ENCODE measurements around the gene NRN1L. TPM values are rescaled to one million over a fixed set of nuclear protein-coding genes. Genes with fewer than 3 reads are reported as not detected.

The NRN1L gene
- total and polyA plus RNA-seq, 2 of the 4 experiments (the other 2 are of a cell fraction): 0.27 TPM; not detected in 1

GRCh38 chr16:67869653-67870052 lies 15.0 kb upstream of the NRN1L start:
- Histone ChIP-seq H3K36me3 (ENCODE audit: control insufficient read depth, insufficient read depth, low read length) (peaks cover 42% of the 10 kb centered on the region), H2AK9ac (replicated peaks; ENCODE audit: low read depth, low read length, poor library complexity) (no peak overlapping the region), H2BK20ac (ENCODE audit: low read depth, low read length) (no peak overlapping the region), H3K14ac (replicated peaks; ENCODE audit: low read depth, low read length) (no peak overlapping the region), H3K18ac (ENCODE audit: low read depth, low read length) (no peak overlapping the region), H3K9ac (ENCODE audit: low read depth, low read length) (no peak overlapping the region), H3K4me2 (ENCODE audit: low read depth, low read length) (no peak overlapping the region), H4K91ac (ENCODE audit: insufficient read depth, low read depth, low read length) (no peak overlapping the region), H4K5ac (ENCODE audit: low read depth, low read length) (no peak overlapping the region), H3K9me1 (ENCODE audit: insufficient read depth, low read length) (peaks cover 15% of the 10 kb centered on the region), H4K20me1 (ENCODE audit: insufficient read depth, low read length) (peaks cover 36% of the 10 kb centered on the region), H2BK5ac (ENCODE audit: low read depth, low read length, poor library complexity, severe bottlenecking) (no peak overlapping the region), H3K4ac (ENCODE audit: low read depth, low read length) (no peak overlapping the region), H3K27me3 (ENCODE audit: control insufficient read depth, insufficient read depth, low read length) (no peaks in the 10 kb centered on the region), H2BK15ac (ENCODE audit: low read depth, low read length) (no peak overlapping the region), H3K4me1 (ENCODE audit: control insufficient read depth, insufficient read depth, low read length) (peaks cover 10% of the 10 kb centered on the region), H2AFZ (replicated peaks; ENCODE audit: low read length, poor library complexity) (no peak overlapping the region), H3K79me1 (ENCODE audit: low read depth in 1 of 2, low read length in 2 of 2) (peaks cover 36 to 62% of the 10 kb centered on the region in 2 experiments), H3K9me3 (ENCODE audit: control insufficient read depth, insufficient read depth, low read length) (no peaks in the 10 kb centered on the region), H2BK120ac (ENCODE audit: low read depth, low read length) (no peak overlapping the region), H4K8ac (ENCODE audit: low read depth in 2 of 2, low read length in 2 of 2) (no peak overlapping the region), H2AK5ac (ENCODE audit: low read depth, low read length) (no peak overlapping the region), H3K23ac (ENCODE audit: low read depth, low read length) (no peak overlapping the region), H3K27ac (ENCODE audit: insufficient read depth, low read length) (no peak overlapping the region), H3K56ac (ENCODE audit: extremely low read depth, insufficient read depth, low read length) (no peak overlapping the region), H3K4me3 (ENCODE audit: insufficient read depth, low read depth, low read length) (no peak overlapping the region)
- in situ Hi-C loops (cut with MboI; ENCODE audit: low sequenced_read_pairs): no loop called here
- TF ChIP-seq RCOR1 (IDR thresholded peaks at IDR 0.05; ENCODE audit: insufficient replicate concordance, low read length) (no peak), MXI1 (IDR thresholded peaks at IDR 0.05; ENCODE audit: borderline replicate concordance, low read depth, low read length) (no peak), MAFK (IDR thresholded peaks at IDR 0.05; ENCODE audit: low read depth, low read length) (no peak), CHD1 (IDR thresholded peaks at IDR 0.05; ENCODE audit: low read depth, low read length) (no peak), MAZ (IDR thresholded peaks at IDR 0.05; ENCODE audit: borderline replicate concordance, low read depth, low read length) (no peak), BHLHE40 (IDR thresholded peaks at IDR 0.05; ENCODE audit: low read depth, low read length) (no peak), SMC3 (IDR thresholded peaks at IDR 0.05; ENCODE audit: low read depth, low read length) (no peak), POLR2A (IDR thresholded peaks at IDR 0.05; ENCODE audit: low read depth, low read length) (no peak), RFX5 (IDR thresholded peaks at IDR 0.05; ENCODE audit: low read depth, low read length) (no peak)
- TF ChIP-seq, protein P1, sequence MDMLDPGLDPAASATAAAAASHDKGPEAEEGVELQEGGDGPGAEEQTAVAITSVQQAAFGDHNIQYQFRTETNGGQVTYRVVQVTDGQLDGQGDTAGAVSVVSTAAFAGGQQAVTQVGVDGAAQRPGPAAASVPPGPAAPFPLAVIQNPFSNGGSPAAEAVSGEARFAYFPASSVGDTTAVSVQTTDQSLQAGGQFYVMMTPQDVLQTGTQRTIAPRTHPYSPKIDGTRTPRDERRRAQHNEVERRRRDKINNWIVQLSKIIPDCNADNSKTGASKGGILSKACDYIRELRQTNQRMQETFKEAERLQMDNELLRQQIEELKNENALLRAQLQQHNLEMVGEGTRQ (IDR thresholded peaks at IDR 0.05; ENCODE audit: low read depth, low read length): no peak
- ChIA-PET CTCF (no interaction called here), POLR2A (ENCODE audit: unreplicated experiment) (no interaction called here)
- DNase-seq (no peak), ATAC-seq (ENCODE audit: low read depth) (no peak)
- 100% methylated on average over 3 of the region's 7 CpGs; no CpG with 5 or more reads in 1 of the 2 experiments for WGBS, 2 experiments (ENCODE audit: extremely low coverage in 2 of 2, insufficient read length in 1 of 2)
- dilution Hi-C loops (cut with HindIII; ENCODE audit: low sequenced_read_pairs, unreplicated experiment): no loop called here
- BruUV-seq (replicated peaks): no TSS peak
- intact Hi-C loops (cut with micrococcal nuclease): no loop called here
